H1 (cell line): Measurements from ENCODE around the gene SLC35B1.

ENCODE experiments used
- CBX5 ChIP-seq: fragments of 300-800, 300-1000 bp; sonication (generic); IDR thresholded peaks from 2 replicates; pipeline ENCODE4 v1.7.1; 2016; ENCODE audit warnings: antibody characterized with exemption, low read length, low read depth
- CEBPB ChIP-seq: IDR thresholded peaks from 2 replicates; pipeline ENCODE4 v1.6.1; 2012; ENCODE audit warnings: low read depth, low read length
- EP300 ChIP-seq, 2 experiments: IDR thresholded peaks; 1 replicate in 1 of 2; 2 replicates in 1 of 2; pipeline ENCODE4 v1.6.1; 2011 to 2012; ENCODE audit warnings: low read depth in 2 of 2, low read length in 2 of 2, mild to moderate bottlenecking in 2 of 2, borderline replicate concordance in 1 of 2, inconsistent platforms in 1 of 2, moderate library complexity in 1 of 2
- EZH2 ChIP-seq: fragments of 200-600 bp; sonication (generic); IDR thresholded peaks from 2 replicates; pipeline ENCODE4 v1.7.1; 2012; ENCODE audit warnings: low read depth, mild to moderate bottlenecking, moderate library complexity, low read length, inconsistent platforms; ENCODE audit not compliant: severe bottlenecking
- KDM1A ChIP-seq: fragments of 200-600, 300-600 bp; sonication (generic); IDR thresholded peaks from 2 replicates; pipeline ENCODE4 v1.7.1; 2016; ENCODE audit warnings: mild to moderate bottlenecking, low read length, borderline replicate concordance
- PHF8 ChIP-seq: fragments of 200-600 bp; sonication (generic); conservative IDR thresholded peaks from 2 replicates; pipeline ENCODE4 v1.7.1; 2012; ENCODE audit warnings: low read depth, mild to moderate bottlenecking, inconsistent platforms, low read length, moderate library complexity
- RFX5 ChIP-seq: IDR thresholded peaks from 2 replicates; pipeline ENCODE4 v1.6.1; 2011; ENCODE audit warnings: low read depth, low read length, improper control_type of control experiment, borderline replicate concordance
- SIRT6 ChIP-seq: IDR thresholded peaks from one replicate; pipeline ENCODE4 v1.7.1; 2012; ENCODE audit warnings: low read length, inconsistent platforms
- TAF1 ChIP-seq: IDR thresholded peaks from 2 replicates; pipeline ENCODE4 v1.6.1; 2011; ENCODE audit warnings: mild to moderate bottlenecking, low read depth, low read length
- TF ChIP-seq, protein P1 (sequence below): IDR thresholded peaks from 2 replicates; pipeline ENCODE4 v1.6.1; 2012; ENCODE audit warnings: low read length, inconsistent platforms
- TF ChIP-seq, protein P2 (sequence below), 3 experiments: IDR thresholded peaks; 1 replicate in 2 of 3; 2 replicates in 1 of 3; pipeline versions ENCODE4 v1.5.1 to v1.6.1; 2011; ENCODE audit warnings: low read length in 3 of 3, mild to moderate bottlenecking in 3 of 3, inconsistent platforms in 2 of 3, low read depth in 1 of 3, moderate library complexity in 1 of 3; ENCODE audit not compliant: insufficient read depth in 1 of 3; ENCODE audit errors: control extremely low read depth in 1 of 3
- TF ChIP-seq, protein P3 (sequence below): IDR thresholded peaks from 2 replicates; pipeline ENCODE4 v1.6.1; 2012; ENCODE audit warnings: inconsistent platforms

DNA sequence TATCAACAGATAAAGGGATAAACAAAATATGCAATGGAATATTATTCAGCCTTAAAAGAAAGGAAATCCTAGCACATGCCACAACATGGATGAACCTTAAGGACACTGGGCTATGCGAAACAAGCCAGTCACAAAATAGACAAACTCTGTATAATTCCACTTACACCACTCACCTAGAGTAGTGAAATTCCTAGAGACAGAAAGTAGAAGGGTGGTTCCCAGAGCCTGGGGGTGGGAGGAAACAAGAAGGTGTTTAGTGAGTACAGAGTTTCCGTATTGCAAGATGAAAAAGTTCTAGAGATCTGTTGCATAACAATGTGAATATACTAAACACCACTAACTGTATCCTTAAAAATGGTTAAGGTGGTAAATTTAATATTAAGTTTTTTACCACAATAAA, 39.9 kb downstream of the SLC35B1 start:
- TF ChIP-seq, protein P1, sequence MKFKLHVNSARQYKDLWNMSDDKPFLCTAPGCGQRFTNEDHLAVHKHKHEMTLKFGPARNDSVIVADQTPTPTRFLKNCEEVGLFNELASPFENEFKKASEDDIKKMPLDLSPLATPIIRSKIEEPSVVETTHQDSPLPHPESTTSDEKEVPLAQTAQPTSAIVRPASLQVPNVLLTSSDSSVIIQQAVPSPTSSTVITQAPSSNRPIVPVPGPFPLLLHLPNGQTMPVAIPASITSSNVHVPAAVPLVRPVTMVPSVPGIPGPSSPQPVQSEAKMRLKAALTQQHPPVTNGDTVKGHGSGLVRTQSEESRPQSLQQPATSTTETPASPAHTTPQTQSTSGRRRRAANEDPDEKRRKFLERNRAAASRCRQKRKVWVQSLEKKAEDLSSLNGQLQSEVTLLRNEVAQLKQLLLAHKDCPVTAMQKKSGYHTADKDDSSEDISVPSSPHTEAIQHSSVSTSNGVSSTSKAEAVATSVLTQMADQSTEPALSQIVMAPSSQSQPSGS: no peak
- TF ChIP-seq, protein P2, sequence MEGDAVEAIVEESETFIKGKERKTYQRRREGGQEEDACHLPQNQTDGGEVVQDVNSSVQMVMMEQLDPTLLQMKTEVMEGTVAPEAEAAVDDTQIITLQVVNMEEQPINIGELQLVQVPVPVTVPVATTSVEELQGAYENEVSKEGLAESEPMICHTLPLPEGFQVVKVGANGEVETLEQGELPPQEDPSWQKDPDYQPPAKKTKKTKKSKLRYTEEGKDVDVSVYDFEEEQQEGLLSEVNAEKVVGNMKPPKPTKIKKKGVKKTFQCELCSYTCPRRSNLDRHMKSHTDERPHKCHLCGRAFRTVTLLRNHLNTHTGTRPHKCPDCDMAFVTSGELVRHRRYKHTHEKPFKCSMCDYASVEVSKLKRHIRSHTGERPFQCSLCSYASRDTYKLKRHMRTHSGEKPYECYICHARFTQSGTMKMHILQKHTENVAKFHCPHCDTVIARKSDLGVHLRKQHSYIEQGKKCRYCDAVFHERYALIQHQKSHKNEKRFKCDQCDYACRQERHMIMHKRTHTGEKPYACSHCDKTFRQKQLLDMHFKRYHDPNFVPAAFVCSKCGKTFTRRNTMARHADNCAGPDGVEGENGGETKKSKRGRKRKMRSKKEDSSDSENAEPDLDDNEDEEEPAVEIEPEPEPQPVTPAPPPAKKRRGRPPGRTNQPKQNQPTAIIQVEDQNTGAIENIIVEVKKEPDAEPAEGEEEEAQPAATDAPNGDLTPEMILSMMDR (IDR thresholded peaks at IDR 0.05; ENCODE audit: control extremely low read depth in 1 of 3, insufficient read depth in 1 of 3, low read depth in 1 of 3, low read length in 3 of 3): no peak
- TF ChIP-seq RFX5 (no peak), TAF1 (no peak), EP300 (IDR thresholded peaks at IDR 0.05; ENCODE audit: borderline replicate concordance in 1 of 2, low read depth in 2 of 2, low read length in 2 of 2) (no peak), KDM1A (no peak), CEBPB (no peak), CBX5 (no peak), EZH2 (no peak), SIRT6 (no peak), PHF8 (no peak)
- TF ChIP-seq, protein P3, sequence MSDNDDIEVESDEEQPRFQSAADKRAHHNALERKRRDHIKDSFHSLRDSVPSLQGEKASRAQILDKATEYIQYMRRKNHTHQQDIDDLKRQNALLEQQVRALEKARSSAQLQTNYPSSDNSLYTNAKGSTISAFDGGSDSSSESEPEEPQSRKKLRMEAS: no peak
